GM15510 (cell line): Measurements from ENCODE around the gene GLRX.

Source experiments
- POLR2A ChIP-seq: IDR thresholded peaks from 3 replicates; pipeline ENCODE4 v1.6.1; 2011; ENCODE audit warnings: borderline replicate concordance; ENCODE audit not compliant: insufficient read length; ENCODE audit errors: extremely low read depth

The GLRX gene

GRCh38 chr5:95822542-95823181 lies at the start of gene GLRX:
GLRX (minus strand) TSS chr5:95822726; CDS start chr5:95822662, 64 bp downstream.
- peak; percentile 81 for TF ChIP-seq POLR2A

GRCh38 chr5:95871146-95871806 lies 48.8 kb upstream of the GLRX start:
- TF ChIP-seq POLR2A = no peak

- no peak for TF ChIP-seq POLR2A
Observed at GRCh38 chr5:95870105-95870672, 47.7 kb upstream of the GLRX start.

GRCh38 chr5:95868136-95868535 lies 45.6 kb upstream of the GLRX start:
- TF ChIP-seq POLR2A = no peak

- TF ChIP-seq POLR2A = no peak
Observed at GRCh38 chr5:95866435-95867040, 44.0 kb upstream of the GLRX start.

GRCh38 chr5:95864944-95865504 lies 42.5 kb upstream of the GLRX start:
- no peak for TF ChIP-seq POLR2A

- no peak for TF ChIP-seq POLR2A
Observed at GRCh38 chr5:95864456-95864855, 41.9 kb upstream of the GLRX start.

GRCh38 chr5:95863383-95863757 lies 40.8 kb upstream of the GLRX start:
- TF ChIP-seq POLR2A = no peak

- TF ChIP-seq POLR2A = no peak
Observed at GRCh38 chr5:95862671-95863382, 40.3 kb upstream of the GLRX start.

- no peak for TF ChIP-seq POLR2A
Observed at GRCh38 chr5:95861864-95862561, 39.5 kb upstream of the GLRX start.

GRCh38 chr5:95861221-95861863 lies 38.8 kb upstream of the GLRX start:
- TF ChIP-seq POLR2A = no peak

- TF ChIP-seq POLR2A = no peak
Observed at GRCh38 chr5:95859661-95860060, 37.1 kb upstream of the GLRX start.
